ENCODE data around the gene BTBD17.

- TF ChIP-seq, protein P1, sequence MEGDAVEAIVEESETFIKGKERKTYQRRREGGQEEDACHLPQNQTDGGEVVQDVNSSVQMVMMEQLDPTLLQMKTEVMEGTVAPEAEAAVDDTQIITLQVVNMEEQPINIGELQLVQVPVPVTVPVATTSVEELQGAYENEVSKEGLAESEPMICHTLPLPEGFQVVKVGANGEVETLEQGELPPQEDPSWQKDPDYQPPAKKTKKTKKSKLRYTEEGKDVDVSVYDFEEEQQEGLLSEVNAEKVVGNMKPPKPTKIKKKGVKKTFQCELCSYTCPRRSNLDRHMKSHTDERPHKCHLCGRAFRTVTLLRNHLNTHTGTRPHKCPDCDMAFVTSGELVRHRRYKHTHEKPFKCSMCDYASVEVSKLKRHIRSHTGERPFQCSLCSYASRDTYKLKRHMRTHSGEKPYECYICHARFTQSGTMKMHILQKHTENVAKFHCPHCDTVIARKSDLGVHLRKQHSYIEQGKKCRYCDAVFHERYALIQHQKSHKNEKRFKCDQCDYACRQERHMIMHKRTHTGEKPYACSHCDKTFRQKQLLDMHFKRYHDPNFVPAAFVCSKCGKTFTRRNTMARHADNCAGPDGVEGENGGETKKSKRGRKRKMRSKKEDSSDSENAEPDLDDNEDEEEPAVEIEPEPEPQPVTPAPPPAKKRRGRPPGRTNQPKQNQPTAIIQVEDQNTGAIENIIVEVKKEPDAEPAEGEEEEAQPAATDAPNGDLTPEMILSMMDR (IDR thresholded peaks at IDR 0.05; ENCODE audit: low read depth, low read length): no peak
- TF ChIP-seq MYC (IDR thresholded peaks at IDR 0.05; ENCODE audit: low read depth, low read length) (no peak), MAX (IDR thresholded peaks at IDR 0.05; ENCODE audit: low read depth, low read length) (no peak), POLR2A (IDR thresholded peaks at IDR 0.05; ENCODE audit: extremely low read depth, insufficient read length) (no peak)
Measured at GRCh38 chr17:74392848-74393247, 31.2 kb upstream of the BTBD17 start.

Measured in NB4 (cell line).